Jurkat, Clone E6-1 (cell line): ENCODE data around the gene PTTG2.

ENCODE experiments used
- DNase-seq: peaks from one replicate; pipeline ENCODE4 v3.0.0-alpha.2; 2011; ENCODE audit warnings: low read depth, low spot score
- H3K4me3 ChIP-seq: 2 replicates; pipeline ENCODE4 v1.5.1; 2011; ENCODE audit warnings: mild to moderate bottlenecking, low read length, control low read depth, moderate library complexity

The PTTG2 gene

DNA sequence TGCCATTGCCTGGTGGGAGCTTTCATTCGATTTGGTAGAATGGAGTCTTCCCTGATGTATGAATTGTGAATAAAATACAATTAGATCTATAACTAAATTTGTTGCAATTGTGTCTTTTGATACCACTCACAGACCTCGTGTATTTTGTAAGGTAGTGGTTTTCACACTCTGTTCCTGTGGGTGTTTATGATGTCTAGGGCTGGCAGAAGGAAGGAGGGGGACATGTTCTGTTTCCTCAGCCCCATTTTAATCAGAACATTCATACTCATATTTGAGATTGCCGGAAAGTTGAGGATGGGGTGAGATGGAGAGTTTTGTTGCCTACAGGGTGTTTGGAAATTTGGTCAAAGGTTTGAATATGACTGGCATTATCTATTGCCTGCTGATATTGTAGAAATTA is 42.9 kb downstream of the PTTG2 start:
- no peak for DNase-seq
- no peak overlapping the region for H3K4me3 ChIP-seq

DNA sequence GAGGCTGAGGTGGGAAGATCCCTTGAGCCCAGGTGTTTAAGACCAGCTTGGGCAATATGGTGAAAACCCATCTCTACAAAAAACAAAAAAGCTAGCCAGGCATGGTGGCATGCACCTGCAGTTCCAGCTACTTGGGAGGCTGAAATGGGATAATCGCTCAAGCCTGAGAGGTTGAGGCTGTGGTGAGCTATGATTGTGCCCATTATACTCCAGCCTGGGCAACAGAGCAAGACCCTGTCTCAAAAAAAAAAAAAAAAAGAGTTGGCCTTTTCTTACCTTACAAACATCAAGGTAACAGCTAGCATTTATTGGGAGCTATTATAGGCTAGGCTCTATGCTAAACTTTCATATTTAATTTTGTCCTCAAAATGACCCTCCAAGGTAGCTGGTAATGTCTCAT is 43.4 kb downstream of the PTTG2 start:
- no peak for DNase-seq
- H3K4me3 ChIP-seq: no peak overlapping the region

DNA sequence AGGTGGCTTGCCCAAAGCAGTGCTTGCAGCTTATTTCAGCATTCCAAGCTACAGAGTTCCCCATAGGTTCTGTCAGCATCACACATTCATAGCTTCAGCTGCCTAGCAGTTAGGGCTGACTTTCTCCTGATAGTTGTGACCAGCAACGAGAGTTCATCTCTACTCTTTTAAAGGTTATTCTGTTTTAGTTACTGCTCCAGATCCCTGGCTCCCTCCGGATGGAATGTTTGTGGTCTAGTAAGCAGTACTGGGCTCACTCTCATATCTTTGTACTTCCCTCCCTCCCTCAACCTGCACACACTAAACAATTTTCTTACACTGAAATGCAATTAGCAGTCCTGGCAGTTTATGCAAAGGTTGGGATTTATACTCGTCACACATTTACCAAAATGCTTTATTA is 43.9 kb downstream of the PTTG2 start:
- H3K4me3 ChIP-seq: no peak overlapping the region
- DNase-seq: no peak

DNA sequence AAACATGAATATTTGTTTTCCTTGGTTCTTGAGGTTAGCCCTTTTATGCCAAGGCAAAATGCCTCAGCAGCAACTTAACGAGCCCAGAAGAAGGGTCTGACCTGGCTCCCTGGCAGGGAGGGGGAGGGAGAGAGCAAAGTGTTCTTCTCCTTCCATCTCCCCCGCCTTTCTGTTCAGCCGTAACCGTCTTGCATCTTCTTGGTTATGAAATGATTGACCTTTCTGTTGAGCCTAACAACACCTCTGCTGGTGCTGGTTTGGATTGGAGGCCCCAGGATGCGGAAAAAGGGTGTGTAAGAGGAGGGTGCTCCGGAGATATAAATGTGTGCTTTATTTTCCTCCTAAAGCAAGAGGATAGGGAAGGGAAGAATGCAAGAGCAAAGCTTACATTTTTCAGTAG is 44.7 kb downstream of the PTTG2 start:
- H3K4me3 ChIP-seq: no peak overlapping the region
- DNase-seq: no peak

DNA sequence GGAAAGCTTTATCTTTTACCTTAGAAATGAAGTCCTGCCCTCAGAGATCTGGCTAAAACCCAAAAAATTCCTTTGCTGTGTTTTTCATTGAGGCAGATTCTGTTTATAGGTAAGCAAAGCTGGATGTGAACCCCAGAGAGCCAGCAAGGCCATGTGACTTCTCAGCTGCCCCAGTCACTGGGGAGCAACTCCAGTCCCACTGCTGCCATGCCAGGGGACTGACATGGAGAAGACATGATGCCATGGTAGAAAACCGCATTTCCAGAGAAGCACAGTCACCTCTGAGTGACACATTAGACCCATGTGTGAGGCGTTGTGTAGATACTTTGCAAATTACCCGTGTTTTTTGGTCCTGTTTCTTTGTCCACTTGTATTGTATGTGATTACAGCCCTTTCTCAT is 45.4 kb downstream of the PTTG2 start:
- no peak overlapping the region for H3K4me3 ChIP-seq
- no peak for DNase-seq

GRCh38 chr4:38007645-38008044 is 47.4 kb downstream of the PTTG2 start:
- no peak overlapping the region for H3K4me3 ChIP-seq
- no peak for DNase-seq

- no peak for DNase-seq
- no peak overlapping the region for H3K4me3 ChIP-seq
Observed at GRCh38 chr4:38008571-38009021, 48.4 kb downstream of the PTTG2 start.

- no peak overlapping the region for H3K4me3 ChIP-seq
- DNase-seq: no peak
Observed at GRCh38 chr4:38009421-38009820, 49.2 kb downstream of the PTTG2 start.

- no peak overlapping the region for H3K4me3 ChIP-seq
- DNase-seq: no peak
Observed at GRCh38 chr4:38009949-38010348, 49.8 kb downstream of the PTTG2 start.
